Stomach (tissue), 9 donors: ENCODE data around the gene NTN1. TPM values are rescaled to one million over a fixed set of nuclear protein-coding genes. Genes with fewer than 3 reads are reported as not detected.

ENCODE experiments used
- DNase-seq, 2 donors: peaks; one replicate each; pipeline versions ENCODE4 v3.0.0 to v3.0.0-alpha.2; 2013 to 2019
- H3K27ac ChIP-seq, 5 donors: fragments of 200-600 bp in 4 of 5; sonication (generic) in 4 of 5; one replicate each; pipeline ENCODE4 v1.5.1; 2013 to 2019; ENCODE audit warnings: mild to moderate bottlenecking in 1 of 5, moderate library complexity in 1 of 5
- H3K27me3 ChIP-seq, 3 donors: fragments of 200-600 bp; sonication (generic); one replicate each; pipeline ENCODE4 v1.5.1; 2017 to 2019; ENCODE audit warnings: mixed run types in 1 of 3
- H3K36me3 ChIP-seq, 4 donors: fragments of 200-600 bp; sonication (generic); 1 replicate in 3 of 4; 2 replicates in 1 of 4; pipeline ENCODE4 v1.5.1; 2016 to 2019
- H3K4me1 ChIP-seq, 4 donors: fragments of 200-600 bp; sonication (generic); one replicate each; pipeline ENCODE4 v1.5.1; 2016 to 2019
- H3K4me3 ChIP-seq, 4 donors: fragments of 200-600 bp; sonication (generic) in 3 of 4; one replicate each; pipeline ENCODE4 v1.5.1; 2016 to 2019; ENCODE audit warnings: mild to moderate bottlenecking in 1 of 4
- H3K9me3 ChIP-seq, 4 donors: fragments of 200-600 bp; sonication (generic); one replicate each; pipeline ENCODE4 v1.5.1; 2016 to 2019
- CTCF ChIP-seq, 7 experiments: fragments of 450-650 bp in 4 of 7; fragments of 200-600 bp in 3 of 7; sonication (generic) in 3 of 7; IDR thresholded peaks; one replicate each; pipeline ENCODE4 v1.5.1; 2016 to 2019; ENCODE audit warnings: antibody characterized with exemption in 7 of 7, control low read depth in 2 of 7, mild to moderate bottlenecking in 1 of 7
- EP300 ChIP-seq: sonication (generic); formaldehyde crosslinking; IDR thresholded peaks from one replicate; pipeline ENCODE4 v1.6.1; 2017; ENCODE audit warnings: antibody characterized with exemption
- POLR2A ChIP-seq, 4 donors: fragments of 450-650 bp; IDR thresholded peaks; one replicate each; pipeline ENCODE4 v1.6.1; 2016; ENCODE audit warnings: antibody characterized with exemption in 4 of 4, control low read depth in 2 of 4, mild to moderate bottlenecking in 1 of 4, moderate library complexity in 1 of 4
- POLR2AphosphoS5 ChIP-seq, 3 donors: sonication (generic); formaldehyde crosslinking; IDR thresholded peaks; one replicate each; pipeline ENCODE4 v1.6.1; 2016; ENCODE audit warnings: antibody characterized with exemption in 3 of 3
- WGBS, 5 donors: extraction: QIAGEN DNeasy Blood & Tissue Kit in 3 of 5; methylation state at CpG; one replicate each; pipeline versions ENCODE4 v1.1.5 to v1.1.7; 2013 to 2018; 5-methylcytosine and 5-hydroxymethylcytosine counted together
- intact Hi-C: fragments of 100-400 bp; cut with DNase I; formaldehyde crosslinking; loops from one replicate; pipeline ENCODE4 v1.15.1; 2023; ENCODE audit warnings: low total_unique reads
- polyA plus RNA-seq, 3 donors: library from polyadenylated mRNA; stranded (reverse); fragments of 200-250 nt; gene quantifications; one replicate each; pipeline ENCODE4 v1.2.3, GENCODE V29; 2013
- total RNA-seq, 5 donors: library from RNA; depleted of rRNA; stranded (reverse); fragments of >200 nt; gene quantifications; one replicate each; pipeline versions ENCODE4 v1.1.0 to v1.2.3, GENCODE V29; 2014 to 2016
- donor health status: healthy with polysubstance abuse.
- donor health status: Bipolar disorder and iron deficiency.
- donor health status: healthy.

Gene NTN1
- total and polyA plus RNA-seq, 8 donors: 2.9 to 56.2 (median 9.0) TPM

GRCh38 chr17:9270921-9271320 is 249.6 kb downstream of the NTN1 start:
- 87 to 95% (median 90%) methylated on average over 9 of the region's 9 CpGs for WGBS, 5 donors
- Histone ChIP-seq H3K27me3 (no peaks in the 10 kb centered on the region), H3K9me3 (no peaks in the 10 kb centered on the region), H3K4me3 (no peak overlapping the region), H3K36me3 (no peaks in the 10 kb centered on the region), H3K4me1 (peaks cover 0 to 27% (median 10%) of the 10 kb centered on the region in 4 donors), H3K27ac (no peak overlapping the region)
- intact Hi-C loops: no loop called here
- TF ChIP-seq POLR2AphosphoS5 (IDR thresholded peaks at IDR 0.05): no peak
- TF ChIP-seq CTCF (IDR thresholded peaks at IDR 0.05): no peak
- TF ChIP-seq POLR2A (IDR thresholded peaks at IDR 0.05): no peak
- no peak for TF ChIP-seq EP300
- DNase-seq: no peak

- 65 to 84% (median 73%) methylated on average over 7 to 8 of the region's 8 CpGs for WGBS, 5 donors
- peak overlapping the region in 3 of 5 donors; percentile 71 to 75 (median 72) for H3K27ac ChIP-seq
- peak in 1 of 2 donors; percentile 59 for DNase-seq
- H3K27me3 ChIP-seq: no peaks in the 10 kb centered on the region
- H3K4me3 ChIP-seq: peak overlapping the region in 1 of 4 donors; percentile 9
- H3K36me3 ChIP-seq: no peaks in the 10 kb centered on the region
- no peak for TF ChIP-seq CTCF (IDR thresholded peaks at IDR 0.05)
- TF ChIP-seq POLR2A (IDR thresholded peaks at IDR 0.05): no peak
- TF ChIP-seq EP300: no peak
- no peak for TF ChIP-seq POLR2AphosphoS5 (IDR thresholded peaks at IDR 0.05)
- H3K4me1 ChIP-seq: peaks cover 0 to 27% (median 10%) of the 10 kb centered on the region in 4 donors
- intact Hi-C loops: no loop called here
- H3K9me3 ChIP-seq: no peaks in the 10 kb centered on the region
These were observed 250.7 kb downstream of the NTN1 start for GRCh38 chr17:9271989-9272388.

GRCh38 chr17:9272501-9273200 is 251.3 kb downstream of the NTN1 start:
- WGBS, 5 donors: 63 to 87% (median 82%) methylated on average over 22 of the region's 22 CpGs
- Histone ChIP-seq H3K36me3 (no peaks in the 10 kb centered on the region), H3K4me3 (peak overlapping the region in 2 of 4 donors; percentile 1 to 9), H3K4me1 (peaks cover 0 to 27% (median 10%) of the 10 kb centered on the region in 4 donors), H3K9me3 (no peaks in the 10 kb centered on the region), H3K27ac (peak overlapping the region in 3 of 5 donors; percentile 71 to 75 (median 72)), H3K27me3 (no peaks in the 10 kb centered on the region)
- no peak for TF ChIP-seq POLR2AphosphoS5 (IDR thresholded peaks at IDR 0.05)
- no peak for TF ChIP-seq EP300
- no peak for TF ChIP-seq POLR2A (IDR thresholded peaks at IDR 0.05)
- no peak for TF ChIP-seq CTCF (IDR thresholded peaks at IDR 0.05)
- intact Hi-C loops: no loop called here
- DNase-seq: no peak

GRCh38 chr17:9273428-9274391 is 252.4 kb downstream of the NTN1 start:
- Histone ChIP-seq H3K4me3 (peak overlapping the region in 1 of 4 donors; percentile 1), H3K27me3 (no peaks in the 10 kb centered on the region), H3K4me1 (peaks cover 0 to 27% (median 10%) of the 10 kb centered on the region in 4 donors), H3K36me3 (no peaks in the 10 kb centered on the region), H3K9me3 (no peaks in the 10 kb centered on the region), H3K27ac (peak overlapping the region in 4 of 5 donors; percentile 21 to 75 (median 72))
- TF ChIP-seq CTCF (IDR thresholded peaks at IDR 0.05) (no peak), POLR2AphosphoS5 (IDR thresholded peaks at IDR 0.05) (peak in 2 of 3 donors; percentile 7 to 40)
- 61 to 75% (median 69%) methylated on average over 20 to 21 of the region's 21 CpGs for WGBS, 5 donors
- intact Hi-C loops: no loop called here
- DNase-seq: peak in 1 of 2 donors; percentile 81
